Tibial nerve (tissue), 4 donors: ENCODE data around the gene HLA-E. TPM values are rescaled to one million over a fixed set of nuclear protein-coding genes. Genes with fewer than 3 reads are reported as not detected.
A peak's percentile ranks its signal among the peaks of the same experiment; 100 is the strongest.
"Not testable (repeated sequence)": the region's sequence is repeated elsewhere in the genome, so short reads cannot be mapped to it uniquely, and the experiment has no call there.

Source experiments
- DNase-seq, 2 donors: peaks; one replicate each; pipeline ENCODE4 v3.0.0-alpha.2; 2019; ENCODE audit warnings: low spot score in 2 of 2
- H3K27ac ChIP-seq, 4 donors: fragments of 200-600 bp; sonication (generic) in 3 of 4; one replicate each; pipeline ENCODE4 v1.5.1; 2017 to 2019; ENCODE audit warnings: mild to moderate bottlenecking in 1 of 4
- H3K27me3 ChIP-seq, 2 donors: fragments of 200-600 bp; sonication (generic) in 1 of 2; one replicate each; pipeline versions ENCODE4 v1.5.1 to v1.6.0; 2017 to 2019
- H3K36me3 ChIP-seq, 3 donors: fragments of 200-600 bp; sonication (generic); one replicate each; pipeline ENCODE4 v1.5.1; 2018 to 2019
- H3K4me1 ChIP-seq, 4 donors: fragments of 200-600 bp; sonication (generic) in 3 of 4; one replicate each; pipeline ENCODE4 v1.5.1; 2017 to 2019
- H3K4me3 ChIP-seq, 4 donors: fragments of 200-600 bp; sonication (generic) in 3 of 4; one replicate each; pipeline ENCODE4 v1.5.1; 2017 to 2019; ENCODE audit warnings: mild to moderate bottlenecking in 1 of 4, moderate library complexity in 1 of 4
- H3K9me3 ChIP-seq, 4 donors: fragments of 200-600 bp; sonication (generic) in 3 of 4; one replicate each; pipeline ENCODE4 v1.5.1; 2017 to 2019
- EP300 ChIP-seq, 2 donors: sonication (generic); formaldehyde crosslinking; IDR thresholded peaks; one replicate each; pipeline ENCODE4 v1.6.1; 2017; ENCODE audit warnings: antibody characterized with exemption in 2 of 2, mild to moderate bottlenecking in 1 of 2
- POLR2A ChIP-seq, 2 donors: fragments of 450-650 bp; IDR thresholded peaks; one replicate each; pipeline ENCODE4 v1.6.1; 2017; ENCODE audit warnings: antibody characterized with exemption in 2 of 2, mild to moderate bottlenecking in 2 of 2, moderate library complexity in 2 of 2
- WGBS, 2 donors: methylation state at CpG; one replicate each; pipeline ENCODE4 v1.1.5; 2018; 5-methylcytosine and 5-hydroxymethylcytosine counted together
- total RNA-seq, 4 donors: library from RNA; depleted of rRNA; stranded (reverse); fragments of >200 nt; gene quantifications; one replicate each; pipeline ENCODE4 v1.1.0, GENCODE V29; 2016
- TF ChIP-seq, protein P1 (sequence below), 5 experiments: fragments of 200-600 bp in 3 of 5; fragments of 450-650 bp in 2 of 5; sonication (generic) in 3 of 5; IDR thresholded peaks; one replicate each; pipeline ENCODE4 v1.5.1; 2016 to 2019; ENCODE audit warnings: antibody characterized with exemption in 5 of 5, mild to moderate bottlenecking in 3 of 5, moderate library complexity in 2 of 5

HLA-E gene
- total RNA-seq, 4 donors from 2014 or later = 483 to 900 (median 631) TPM

DNA sequence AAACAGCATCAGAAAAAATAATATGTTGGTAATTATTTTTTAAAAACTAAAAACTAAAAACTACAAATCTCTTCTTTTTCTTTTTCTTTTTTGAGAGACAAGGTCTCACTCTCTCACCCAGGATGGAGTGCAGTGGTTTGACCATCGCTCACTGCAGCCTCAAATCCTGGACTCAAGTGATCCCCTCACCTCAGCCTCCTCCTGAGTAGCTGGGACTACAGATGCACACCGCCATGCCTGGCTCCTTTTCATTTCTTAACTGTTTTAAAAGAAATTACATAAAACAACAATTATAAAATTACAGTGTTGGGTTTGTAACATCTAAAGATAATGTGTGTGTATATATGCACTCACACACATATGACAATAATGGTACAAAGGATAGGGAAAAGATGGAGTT, 24.1 kb downstream of the HLA-E start:
- no peak for DNase-seq

DNA sequence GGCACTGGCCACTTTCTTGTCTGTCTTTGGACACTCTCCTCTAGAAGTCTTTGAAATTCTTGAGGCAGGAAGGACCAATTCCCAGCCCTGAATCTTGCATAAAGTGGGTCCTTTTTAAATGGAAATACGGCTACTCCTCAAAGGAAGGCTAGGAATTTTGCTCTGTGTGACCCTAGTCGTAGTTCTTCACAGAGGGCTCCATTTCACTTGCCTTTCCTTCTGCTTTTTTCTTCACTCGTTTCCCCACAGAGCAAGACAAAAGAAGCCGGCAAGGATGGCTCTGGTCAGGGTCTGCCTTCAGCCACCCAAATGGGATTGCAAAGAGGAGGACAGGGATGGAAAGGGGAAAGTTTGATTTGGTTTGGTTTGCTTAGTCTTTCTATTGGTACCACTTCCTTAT, 25.8 kb downstream of the HLA-E start:
- peak overlapping the region; percentile 49 to 95 (median 90) for H3K27ac ChIP-seq
- TF ChIP-seq EP300 (IDR thresholded peaks at IDR 0.05) = no peak
- TF ChIP-seq, protein P1, sequence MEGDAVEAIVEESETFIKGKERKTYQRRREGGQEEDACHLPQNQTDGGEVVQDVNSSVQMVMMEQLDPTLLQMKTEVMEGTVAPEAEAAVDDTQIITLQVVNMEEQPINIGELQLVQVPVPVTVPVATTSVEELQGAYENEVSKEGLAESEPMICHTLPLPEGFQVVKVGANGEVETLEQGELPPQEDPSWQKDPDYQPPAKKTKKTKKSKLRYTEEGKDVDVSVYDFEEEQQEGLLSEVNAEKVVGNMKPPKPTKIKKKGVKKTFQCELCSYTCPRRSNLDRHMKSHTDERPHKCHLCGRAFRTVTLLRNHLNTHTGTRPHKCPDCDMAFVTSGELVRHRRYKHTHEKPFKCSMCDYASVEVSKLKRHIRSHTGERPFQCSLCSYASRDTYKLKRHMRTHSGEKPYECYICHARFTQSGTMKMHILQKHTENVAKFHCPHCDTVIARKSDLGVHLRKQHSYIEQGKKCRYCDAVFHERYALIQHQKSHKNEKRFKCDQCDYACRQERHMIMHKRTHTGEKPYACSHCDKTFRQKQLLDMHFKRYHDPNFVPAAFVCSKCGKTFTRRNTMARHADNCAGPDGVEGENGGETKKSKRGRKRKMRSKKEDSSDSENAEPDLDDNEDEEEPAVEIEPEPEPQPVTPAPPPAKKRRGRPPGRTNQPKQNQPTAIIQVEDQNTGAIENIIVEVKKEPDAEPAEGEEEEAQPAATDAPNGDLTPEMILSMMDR (IDR thresholded peaks at IDR 0.05) = no peak
- no peak for TF ChIP-seq POLR2A (IDR thresholded peaks at IDR 0.05)
- WGBS, 2 donors = 31 to 34% methylated on average over 4 of the region's 4 CpGs
- no peaks in the 10 kb centered on the region for H3K36me3 ChIP-seq
- DNase-seq = no peak
- H3K4me1 ChIP-seq = peaks cover 0 to 6% (median 4%) of the 10 kb centered on the region in 4 donors
- no peaks in the 10 kb centered on the region for H3K27me3 ChIP-seq
- peaks cover 0 to 6% (median 0%) of the 10 kb centered on the region in 4 donors for H3K9me3 ChIP-seq
- no peak overlapping the region for H3K4me3 ChIP-seq

More for the DNA sequence above, 24.1 kb downstream of the HLA-E start:
- Histone ChIP-seq H3K4me3 (no peak overlapping the region), H3K4me1 (peaks cover 0 to 15% (median 5%) of the 10 kb centered on the region in 4 donors), H3K9me3 (peaks cover 0 to 3% (median 0%) of the 10 kb centered on the region in 4 donors), H3K27ac (no peak overlapping the region), H3K36me3 (no peaks in the 10 kb centered on the region), H3K27me3 (no peaks in the 10 kb centered on the region)
- WGBS, 2 donors = 95% methylated on average over 2 of the region's 2 CpGs
- TF ChIP-seq EP300 (IDR thresholded peaks at IDR 0.05) = no peak
- TF ChIP-seq POLR2A (IDR thresholded peaks at IDR 0.05) = no peak
- TF ChIP-seq, protein P1 (IDR thresholded peaks at IDR 0.05) = no peak

DNA sequence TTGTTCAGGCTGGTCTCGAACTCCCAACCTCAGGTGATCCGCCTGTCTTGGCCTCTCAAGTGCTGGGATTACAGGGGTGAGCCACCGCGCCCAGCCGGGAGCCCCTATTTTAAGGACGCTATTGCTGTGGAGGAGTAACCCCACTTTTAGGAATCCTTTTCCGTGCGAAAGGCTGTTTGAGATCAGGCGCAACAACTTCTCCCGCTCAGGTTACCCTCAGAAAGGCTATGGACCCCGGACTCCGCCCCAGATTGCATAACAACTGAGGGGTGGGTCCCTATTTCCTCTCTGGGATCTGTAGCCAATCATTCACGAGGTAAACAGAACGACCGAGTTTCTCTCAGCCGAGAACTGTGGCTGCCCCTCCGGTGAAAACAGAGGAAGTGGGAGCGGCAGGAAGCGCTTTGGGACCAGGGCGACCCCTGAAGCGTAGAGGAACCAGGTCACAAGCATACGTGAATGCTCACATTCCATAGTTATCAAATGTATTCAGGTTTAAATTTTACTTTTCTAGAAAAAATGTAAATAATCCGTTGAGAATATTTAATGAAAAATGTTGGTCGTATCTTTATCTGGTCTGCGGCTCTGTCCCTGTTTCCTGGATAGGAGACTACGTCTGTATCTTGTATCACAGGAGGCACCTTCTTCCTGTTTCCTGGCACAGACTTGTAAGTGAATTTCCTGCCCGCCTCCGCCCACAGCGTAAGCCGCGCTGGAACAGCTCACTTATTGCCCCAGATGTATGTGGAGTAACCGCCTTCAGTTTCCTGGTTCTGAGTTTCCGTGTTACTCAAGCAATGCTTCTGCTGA, 26.8 kb downstream of the HLA-E start:
- H3K27ac ChIP-seq = peak overlapping the region; percentile 49 to 95 (median 90)
- TF ChIP-seq EP300 (IDR thresholded peaks at IDR 0.05) (peak; percentile 67 to 95), POLR2A (IDR thresholded peaks at IDR 0.05) (peak in 1 of 2 donors; percentile 71)
- TF ChIP-seq, protein P1 (IDR thresholded peaks at IDR 0.05) = peak in 1 of 5 experiments; percentile 14

DNA sequence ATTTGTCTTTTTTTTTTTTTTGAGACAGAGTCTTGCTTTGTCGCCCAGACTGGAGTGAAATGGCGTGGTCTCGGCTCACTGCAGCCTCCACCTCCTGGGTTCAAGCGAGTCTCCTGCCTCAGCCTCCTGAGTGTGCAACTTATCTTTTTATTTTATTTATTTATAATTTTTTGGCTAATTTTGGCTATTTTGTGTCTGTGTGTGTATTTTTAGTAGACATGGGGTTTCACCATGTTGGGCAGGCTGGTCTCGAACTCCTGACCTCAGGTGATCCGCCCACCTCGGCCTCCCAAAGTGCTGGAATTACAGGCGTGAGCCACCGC, 27.4 kb downstream of the HLA-E start:
- not testable (repeated sequence) for DNase-seq, H3K27me3 ChIP-seq, H3K9me3 ChIP-seq, H3K4me1 ChIP-seq, H3K36me3 ChIP-seq
- H3K4me3 ChIP-seq = peak overlapping the region in 3 of 4 donors; percentile 24 to 52 (median 46)
- peak overlapping the region; percentile 49 to 95 (median 90) for H3K27ac ChIP-seq
- WGBS, 2 donors = 55 to 58% methylated on average over 9 of the region's 9 CpGs

More for the DNA sequence above, 26.8 kb downstream of the HLA-E start:
- Histone ChIP-seq H3K9me3 (peaks cover 0 to 6% (median 0%) of the 10 kb centered on the region in 4 donors), H3K4me3 (peak overlapping the region; percentile 24 to 52 (median 48)), H3K27me3 (no peaks in the 10 kb centered on the region), H3K4me1 (peaks cover 0 to 6% (median 2%) of the 10 kb centered on the region in 4 donors), H3K36me3 (no peaks in the 10 kb centered on the region)
- DNase-seq = peak; percentile 85 to 94
- WGBS, 2 donors = 7 to 11% methylated on average over 33 of the region's 33 CpGs

DNA sequence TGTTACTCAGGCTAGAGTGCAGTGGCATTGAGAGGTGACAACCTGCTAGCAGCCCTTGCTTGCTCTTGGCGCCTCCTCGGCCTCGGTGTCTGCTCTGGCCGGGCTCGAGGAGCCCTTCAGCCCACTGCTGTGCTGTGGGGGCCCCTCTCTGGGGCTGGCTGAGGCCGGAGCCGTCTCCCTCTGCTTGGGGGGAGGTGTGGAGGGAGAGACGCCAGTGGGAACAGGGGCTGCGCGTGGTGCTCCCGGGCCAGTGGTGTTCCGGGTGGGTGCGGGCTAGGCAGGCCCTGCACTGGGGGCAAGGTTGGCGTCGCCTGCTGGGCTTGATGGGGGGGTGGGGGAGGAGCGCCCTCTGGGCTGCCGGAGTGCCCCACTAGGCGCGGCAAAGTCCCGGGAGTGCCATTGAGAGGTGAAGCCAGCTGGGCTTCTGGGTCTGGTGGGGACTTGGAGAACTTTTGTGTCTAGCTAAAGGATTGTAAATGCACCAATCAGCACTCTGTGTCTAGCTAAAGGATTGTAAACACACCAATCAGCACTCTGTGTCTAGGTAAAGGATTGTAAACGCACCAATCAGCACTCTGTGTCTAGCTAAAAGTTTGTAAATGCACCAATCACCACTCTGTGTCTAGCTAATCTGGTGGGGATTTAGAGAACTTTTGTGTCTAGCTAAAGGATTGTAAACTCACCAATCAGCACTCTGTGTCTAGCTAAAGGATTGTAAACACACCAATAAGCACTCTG, 28.6 kb downstream of the HLA-E start:
- WGBS, 2 donors = 89 to 90% methylated on average over 13 to 19 of the region's 21 CpGs
- not testable (repeated sequence) for H3K4me1 ChIP-seq, DNase-seq, H3K4me3 ChIP-seq, H3K9me3 ChIP-seq, H3K27me3 ChIP-seq, H3K36me3 ChIP-seq
- H3K27ac ChIP-seq = peak overlapping the region in 1 of 4 donors; percentile 87

DNA sequence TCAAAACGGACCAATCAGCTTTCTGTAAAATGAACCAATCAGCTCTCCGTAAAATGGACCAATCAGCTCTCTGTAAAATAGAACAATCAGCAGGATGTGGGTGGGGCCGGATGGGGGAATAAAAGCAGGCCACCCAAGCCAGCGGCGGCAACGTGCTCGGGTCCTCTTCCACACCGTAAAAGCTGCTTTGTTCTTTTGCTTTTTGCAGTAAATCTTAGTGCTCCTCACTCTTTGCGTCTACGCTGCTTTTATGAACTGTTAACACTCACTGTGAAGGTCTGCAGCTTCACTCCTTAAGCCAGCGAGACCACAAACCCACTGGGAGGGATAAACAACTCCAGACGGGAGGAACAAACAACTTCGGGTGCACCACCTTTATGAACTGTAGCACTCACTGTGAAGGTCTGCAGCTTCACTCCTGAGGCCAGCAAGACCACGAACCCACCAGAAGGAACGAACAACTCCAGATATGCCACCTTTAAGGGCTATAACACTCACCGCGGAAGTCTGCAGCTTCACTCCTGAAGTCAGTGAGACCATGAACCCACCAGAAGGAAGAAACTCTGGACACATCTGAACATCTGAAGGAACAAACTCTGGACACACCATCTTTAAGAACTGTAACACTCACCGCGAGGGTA, 29.3 kb downstream of the HLA-E start:
- H3K4me1 ChIP-seq, DNase-seq, H3K27me3 ChIP-seq, H3K27ac ChIP-seq, H3K4me3 ChIP-seq, H3K9me3 ChIP-seq, H3K36me3 ChIP-seq: not testable (repeated sequence)
- 67 to 68% methylated on average over 19 of the region's 19 CpGs for WGBS, 2 donors
